ENCODE data around the gene SYT6.
"Not testable (repeated sequence)": the region's sequence is repeated elsewhere in the genome, so short reads cannot be mapped to it uniquely, and the experiment has no call there.

Gene SYT6

DNA sequence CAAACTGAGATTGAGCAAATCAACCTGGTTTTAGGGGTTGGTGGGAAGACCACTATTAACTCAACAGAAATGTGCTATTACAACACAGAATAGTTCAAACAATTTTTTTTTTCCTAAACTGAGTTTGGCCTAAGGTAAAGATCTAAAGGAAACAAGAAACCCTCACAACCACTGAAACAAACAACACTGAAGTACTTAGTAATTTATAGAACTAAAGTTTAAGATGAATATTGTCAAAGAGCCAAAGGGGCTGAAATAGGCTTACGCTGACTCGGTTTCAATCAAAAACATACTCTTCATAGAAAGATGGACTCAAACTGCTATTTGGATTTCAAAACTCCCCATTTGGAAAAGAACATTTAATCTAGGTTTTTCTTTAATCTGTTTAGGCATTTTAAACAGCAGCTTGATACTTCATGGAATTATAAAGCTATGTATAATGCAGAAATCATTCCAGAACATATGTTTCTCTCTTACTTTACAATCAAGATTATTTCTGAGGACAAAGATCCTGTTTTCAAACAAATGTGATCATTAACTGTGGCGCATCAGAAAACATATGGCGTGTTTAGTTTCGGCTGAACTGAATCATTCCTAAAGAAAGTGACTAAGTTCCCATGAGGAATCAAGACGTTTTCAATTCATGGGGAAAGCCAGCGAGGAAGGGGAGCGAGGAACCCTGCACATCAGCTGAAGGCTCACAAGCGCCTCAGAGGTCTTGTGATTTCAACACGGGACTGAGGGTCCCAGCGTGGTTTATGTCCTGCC lies 62.7 kb downstream of the SYT6 start:
- DNase-seq = no peak

DNA sequence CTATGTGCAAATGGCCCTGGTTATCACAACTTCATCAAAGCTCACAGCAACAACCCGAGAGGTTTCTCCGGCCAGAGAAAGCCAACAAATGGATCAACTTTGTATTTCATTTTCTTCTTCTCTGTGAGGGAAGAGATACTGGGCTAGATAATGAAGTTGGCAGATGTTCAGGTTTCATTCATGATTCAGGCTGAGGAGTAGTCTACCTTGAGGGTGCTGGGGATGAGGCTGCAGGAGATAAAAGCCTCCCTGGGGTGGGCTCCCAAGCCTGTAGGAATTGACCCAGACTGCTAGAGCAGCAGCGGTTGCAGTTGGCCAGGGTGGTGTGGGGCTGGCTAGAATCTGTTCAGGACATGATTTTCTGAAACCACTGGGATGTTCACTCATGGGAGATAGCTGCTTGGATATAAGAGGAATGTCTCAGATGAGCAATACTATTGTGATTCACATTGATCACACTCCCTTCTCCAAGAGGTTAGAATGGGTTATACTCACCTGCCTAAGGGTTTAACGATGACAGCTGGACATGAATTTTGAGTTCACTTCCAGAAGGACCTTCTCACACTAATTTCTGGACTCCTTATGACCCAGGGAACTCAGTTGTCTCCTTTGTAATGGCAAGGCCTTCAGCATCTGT lies 64.0 kb downstream of the SYT6 start:
- no peak for DNase-seq

DNA sequence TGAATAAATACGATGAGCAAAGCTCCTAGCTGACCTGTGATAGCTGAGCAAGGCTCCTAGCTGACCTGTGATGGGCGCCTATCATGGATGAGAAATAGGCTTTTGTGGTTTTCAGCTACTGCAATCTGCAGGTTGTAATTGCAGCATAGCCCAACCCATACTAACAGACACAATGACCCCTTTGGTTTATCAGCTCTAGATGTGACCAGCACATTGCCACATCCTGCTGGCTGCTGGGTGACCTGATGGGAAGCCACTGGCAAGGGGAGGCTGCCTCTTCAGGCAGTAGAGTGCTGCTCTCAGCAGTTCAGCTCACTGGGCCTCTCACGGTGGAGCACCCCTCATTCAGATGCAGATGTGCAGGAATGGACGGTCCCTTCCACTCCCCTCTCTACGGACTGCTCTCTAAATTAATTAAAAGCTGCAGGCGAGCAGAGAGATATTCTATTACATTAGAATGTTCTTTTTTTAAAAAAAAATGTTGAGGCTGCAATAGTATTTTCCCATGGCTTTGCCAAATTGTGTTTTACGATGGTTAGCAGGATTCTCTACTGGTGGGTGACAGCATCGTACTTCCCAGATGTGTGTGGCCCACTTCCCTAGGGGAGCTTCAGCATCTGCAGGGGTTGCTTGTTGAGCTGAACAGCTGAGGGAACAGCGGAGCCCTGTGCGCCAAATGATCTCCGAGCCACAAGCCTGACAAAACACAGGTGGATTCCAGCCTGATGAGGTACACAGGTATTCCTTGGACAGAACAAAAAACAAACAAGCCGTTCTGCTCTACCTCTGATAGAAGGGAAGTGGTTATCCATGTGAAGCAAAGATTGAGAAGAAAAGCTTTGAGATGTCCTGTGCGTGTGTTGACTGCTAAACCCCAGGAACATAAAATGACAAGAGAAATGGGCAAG lies 65.0 kb downstream of the SYT6 start:
- DNase-seq = no peak

DNA sequence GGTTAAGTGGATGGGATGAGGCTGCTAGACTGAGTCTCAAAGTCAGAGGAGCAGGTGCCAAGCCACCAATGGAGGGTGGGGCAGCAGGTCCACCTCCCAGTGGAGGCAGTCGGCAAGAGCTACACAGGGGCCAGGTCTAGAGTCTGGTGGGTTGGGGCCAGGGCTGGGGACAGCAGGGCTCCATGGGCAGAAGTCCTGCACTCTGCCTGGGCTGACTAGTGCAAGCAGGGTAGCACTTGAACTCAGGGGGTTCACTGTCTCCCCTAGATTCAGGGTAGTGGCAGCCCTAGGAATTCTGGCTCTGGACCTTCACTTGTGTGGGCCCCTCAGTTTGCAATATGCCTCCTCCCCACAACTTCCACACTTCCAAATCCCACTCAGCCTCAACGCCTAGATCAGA lies 66.2 kb downstream of the SYT6 start:
- DNase-seq = no peak

DNA sequence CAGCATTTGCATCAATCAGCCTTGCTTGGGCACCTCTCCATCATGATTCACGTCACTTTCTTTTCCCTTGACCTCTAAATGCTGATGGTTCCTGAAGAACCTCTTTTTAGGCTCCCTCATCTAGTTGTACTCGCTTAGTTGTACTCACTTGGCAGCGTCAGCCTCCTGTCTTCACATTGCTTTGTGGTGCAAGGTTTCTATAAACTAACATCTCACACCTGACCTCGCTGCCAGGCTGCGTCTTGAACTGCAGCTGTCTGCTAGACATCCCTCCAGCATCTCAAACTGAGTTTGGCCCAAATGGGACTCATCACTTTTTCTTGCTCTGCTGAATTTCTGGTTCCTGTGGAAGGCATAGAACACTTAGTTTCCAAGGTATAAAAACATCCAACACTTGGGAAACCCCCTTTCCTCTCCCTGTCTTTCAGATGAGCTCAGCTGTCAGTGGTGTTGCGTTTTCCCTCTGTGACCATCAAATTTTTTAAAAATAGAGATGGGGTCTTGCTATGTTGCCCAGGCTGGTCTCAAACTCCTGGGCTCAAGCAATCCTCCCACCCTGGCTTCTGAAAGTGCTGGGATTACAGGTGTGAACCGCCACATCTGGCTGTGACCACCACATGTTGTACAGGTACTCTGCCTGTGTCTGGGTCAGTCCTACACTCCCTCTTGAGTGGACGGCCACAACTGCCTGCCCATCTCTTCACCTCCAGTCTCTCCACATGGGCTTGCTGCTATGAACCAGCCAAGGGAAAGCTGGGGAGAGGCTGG lies 66.9 kb downstream of the SYT6 start:
- no peak for DNase-seq

DNA sequence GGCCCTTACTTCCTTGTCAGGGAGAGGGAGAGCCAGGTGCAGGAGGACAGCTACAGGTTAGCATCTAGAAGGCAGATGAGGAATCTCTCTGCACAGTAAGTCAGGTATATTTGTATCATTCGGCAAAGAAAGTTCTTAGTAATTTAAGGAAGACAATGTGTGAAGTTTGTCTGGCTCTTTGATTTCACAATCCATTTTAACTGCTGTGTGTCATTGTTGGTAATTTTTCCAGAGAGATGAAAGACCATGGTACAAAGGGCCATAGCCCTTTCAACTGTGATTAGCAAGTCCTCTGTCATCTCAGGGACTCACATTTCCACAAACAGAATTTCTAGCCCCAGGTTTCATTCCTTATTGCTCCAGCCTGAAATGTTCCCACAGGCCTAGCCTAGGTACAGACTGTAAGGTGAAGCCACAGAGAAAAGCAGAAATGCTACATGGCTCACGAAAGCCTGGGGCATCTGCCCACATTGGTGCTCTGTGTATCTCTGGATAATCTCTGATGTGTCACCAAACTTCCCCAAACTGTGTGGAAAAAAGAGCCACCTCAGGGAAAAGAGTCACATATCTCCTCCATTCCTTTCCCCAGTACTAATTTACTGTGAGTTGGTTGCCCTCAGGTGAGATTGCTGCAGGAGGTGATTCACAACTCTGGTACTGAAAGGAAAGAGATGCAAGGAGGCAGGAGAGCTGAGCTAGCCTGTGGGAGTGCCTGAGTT lies 70.6 kb downstream of the SYT6 start:
- DNase-seq = no peak

DNA sequence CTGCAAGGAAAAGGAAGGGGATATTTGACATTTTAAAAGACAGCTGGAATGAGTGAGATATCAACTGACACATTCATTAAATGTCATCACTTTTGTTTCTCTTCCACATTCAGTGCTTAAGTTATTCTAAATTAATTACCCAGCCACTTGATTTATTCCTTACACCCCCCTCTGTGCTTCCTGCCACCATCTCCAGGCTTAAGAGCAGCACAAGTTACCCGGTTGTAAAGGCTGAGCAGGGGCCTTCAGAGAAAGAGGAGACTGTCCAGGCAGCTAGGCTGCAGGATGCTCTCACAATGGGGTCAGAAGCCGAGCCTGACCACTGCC lies 71.4 kb downstream of the SYT6 start:
- DNase-seq = no peak

DNA sequence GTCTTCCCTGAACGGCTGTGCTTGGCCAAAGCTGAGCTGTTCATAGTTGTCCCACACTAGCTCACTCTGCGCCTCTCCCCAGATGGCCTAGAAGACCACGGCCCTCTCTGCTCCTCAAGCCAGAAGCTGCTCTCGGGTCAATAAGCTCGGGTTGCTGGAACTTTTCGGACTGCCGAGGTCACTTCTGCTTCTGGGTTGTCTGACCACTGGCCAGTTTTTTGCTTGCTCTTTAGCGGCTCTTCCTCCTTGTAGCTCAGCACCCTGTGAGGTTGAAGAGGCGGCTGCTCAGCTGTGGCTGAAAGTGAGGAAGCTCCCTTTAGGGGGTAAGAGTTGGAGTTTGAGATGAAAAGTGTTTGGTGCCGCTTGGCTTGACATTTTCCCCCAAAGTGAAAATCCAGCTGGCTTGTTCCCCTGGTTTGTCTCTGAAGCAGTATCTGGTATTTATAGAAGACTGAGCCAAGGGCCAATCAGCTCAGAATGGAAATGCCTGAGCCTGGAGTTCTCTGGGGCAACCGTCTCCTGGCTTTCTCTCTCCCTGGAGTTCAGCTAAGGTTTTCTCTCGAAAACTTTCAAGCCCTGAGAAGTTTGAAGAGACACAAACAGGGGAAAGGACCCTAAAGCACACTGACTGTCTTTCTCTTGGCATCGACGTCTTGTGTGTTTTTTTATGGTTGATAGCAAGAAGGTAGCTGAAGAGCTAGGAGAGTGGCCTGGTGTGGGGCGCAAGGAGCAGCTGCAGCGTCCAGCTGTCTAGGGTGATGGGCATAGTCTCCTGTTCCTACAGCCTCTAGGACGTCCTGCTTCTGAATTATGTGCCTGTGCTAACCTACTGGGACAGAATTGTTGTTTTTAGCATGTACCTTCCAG lies 72.0 kb downstream of the SYT6 start:
- DNase-seq = no peak

DNA sequence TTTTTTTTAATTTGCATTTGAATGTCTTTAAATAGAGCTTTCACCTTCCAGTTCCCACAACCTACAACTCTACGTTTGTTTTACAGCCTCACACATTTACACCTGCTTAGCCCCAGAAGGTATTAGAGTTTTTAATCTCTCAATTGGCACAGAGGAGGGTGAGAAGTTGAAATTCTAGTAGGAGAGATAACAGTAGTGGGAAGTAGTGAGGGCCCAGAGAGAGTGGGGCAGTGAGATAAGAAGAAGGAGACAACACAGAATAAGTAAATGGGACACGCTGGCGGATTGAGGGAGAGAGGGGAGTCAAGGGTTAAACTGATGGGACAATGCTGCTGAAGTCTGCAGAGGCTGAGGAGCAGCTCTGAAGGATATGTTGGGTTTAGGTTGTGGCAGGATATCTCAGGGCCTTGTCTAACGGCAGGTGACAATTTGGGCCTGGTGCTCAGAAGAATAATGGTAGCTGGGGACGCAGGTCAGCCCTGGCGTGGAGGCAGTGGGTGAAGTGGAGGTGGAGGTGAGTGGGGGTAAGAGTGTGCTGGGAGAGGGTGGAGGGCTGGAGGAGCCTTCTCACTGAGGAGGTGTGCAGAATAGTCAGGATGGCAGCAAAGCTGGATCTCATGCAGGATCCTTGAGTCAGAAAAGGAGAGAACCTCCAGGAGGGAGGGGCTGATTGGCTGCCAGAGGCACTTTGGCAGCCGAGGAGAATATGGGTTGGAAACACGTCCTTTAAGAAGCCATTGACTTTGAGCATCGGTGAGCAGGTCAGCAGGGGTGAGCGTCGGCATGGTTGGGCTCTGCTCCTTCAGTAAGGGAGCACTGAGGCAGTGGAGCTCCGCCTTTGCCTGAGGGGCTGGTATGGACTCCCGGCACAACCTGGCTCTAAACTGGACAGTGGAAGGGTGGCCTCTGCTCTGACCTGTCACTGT lies 72.9 kb downstream of the SYT6 start:
- DNase-seq = no peak

DNA sequence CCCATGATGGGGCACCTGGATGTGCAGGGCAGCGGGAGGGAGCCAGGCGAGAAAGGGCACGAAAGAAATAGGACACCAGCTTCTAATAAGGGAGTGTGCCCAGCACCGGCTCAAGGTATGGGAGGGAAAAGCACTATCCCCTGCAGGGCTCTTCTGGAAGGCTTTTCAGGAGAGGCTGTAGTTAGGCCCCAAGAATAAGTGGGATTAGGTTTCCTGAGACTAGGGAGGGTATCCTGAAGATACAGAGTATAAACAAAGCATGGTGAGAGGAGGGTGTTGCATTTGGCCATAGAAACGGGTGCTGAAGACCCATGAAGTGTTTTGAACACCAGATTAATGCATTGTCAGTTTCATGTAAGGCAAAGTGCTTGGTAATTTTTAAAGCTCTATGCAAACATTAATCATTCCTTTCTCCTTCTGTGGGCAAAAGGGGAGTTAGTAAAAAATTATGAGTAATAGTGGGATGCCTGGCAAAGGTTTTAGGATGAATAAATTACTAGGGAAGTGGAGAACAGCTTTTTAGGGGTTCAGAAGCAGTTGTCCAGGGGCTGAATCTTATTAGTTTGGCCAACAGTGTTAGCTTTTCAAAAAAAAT lies 74.0 kb downstream of the SYT6 start:
- no peak for DNase-seq

DNA sequence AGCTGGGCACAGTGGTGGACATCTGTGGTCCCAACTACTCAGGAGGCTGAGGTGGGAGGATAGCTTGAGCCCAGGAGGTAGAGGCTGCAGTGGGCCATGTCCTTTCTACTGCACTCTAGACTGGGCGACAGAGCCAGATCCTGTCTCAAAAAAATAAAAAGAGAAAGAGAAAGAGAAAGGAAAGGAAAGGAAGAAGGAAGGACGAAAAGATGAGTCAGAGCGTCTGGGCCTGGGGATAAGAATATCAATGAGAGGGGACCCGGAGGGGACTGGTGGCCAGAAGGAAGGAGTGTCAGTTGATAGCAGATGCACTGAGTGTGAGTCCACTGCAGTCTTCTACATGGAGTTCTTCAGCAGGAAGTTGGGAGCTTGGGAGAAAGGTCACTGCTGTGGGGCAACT lies 75.6 kb downstream of the SYT6 start:
- DNase-seq = no peak

DNA sequence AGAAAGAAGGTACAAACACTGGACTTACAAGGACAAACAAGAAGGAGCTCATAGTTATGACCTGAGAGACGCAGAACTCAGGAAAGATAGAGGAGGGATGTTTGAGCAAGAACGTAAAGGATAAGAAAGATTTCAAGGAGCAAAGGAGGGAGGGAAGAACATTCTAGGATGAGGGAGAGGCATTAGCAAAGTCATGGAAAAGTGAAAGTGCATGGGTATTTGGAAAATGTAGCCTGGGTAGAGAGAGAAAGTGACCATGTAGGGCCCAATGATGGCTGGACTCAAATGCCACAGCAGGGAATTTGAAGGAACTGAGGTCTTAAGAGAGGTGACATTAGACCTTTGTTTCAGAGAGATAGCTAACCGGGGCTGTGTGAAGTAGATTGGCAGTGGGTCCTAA lies 76.5 kb downstream of the SYT6 start:
- no peak for DNase-seq

DNA sequence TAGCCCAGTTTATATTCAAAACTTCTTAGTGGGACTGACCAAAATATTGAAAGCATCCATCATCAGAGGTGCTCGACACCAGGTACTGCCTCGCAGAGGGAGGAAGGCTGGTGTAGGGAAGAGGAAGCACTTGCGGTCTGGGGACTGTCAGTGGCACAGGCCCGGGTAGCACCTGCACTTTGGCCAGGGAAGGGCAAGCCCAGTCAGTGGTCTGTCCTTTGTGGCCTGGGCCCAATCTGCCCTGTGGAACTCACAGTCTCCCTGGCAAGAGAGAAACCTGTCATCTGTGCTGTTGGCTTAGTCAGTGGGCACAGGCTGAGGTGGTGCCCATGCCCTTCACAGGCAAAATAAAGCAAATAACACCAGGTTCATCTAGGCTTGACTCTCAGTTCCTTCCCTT lies 77.4 kb downstream of the SYT6 start:
- DNase-seq = no peak

DNA sequence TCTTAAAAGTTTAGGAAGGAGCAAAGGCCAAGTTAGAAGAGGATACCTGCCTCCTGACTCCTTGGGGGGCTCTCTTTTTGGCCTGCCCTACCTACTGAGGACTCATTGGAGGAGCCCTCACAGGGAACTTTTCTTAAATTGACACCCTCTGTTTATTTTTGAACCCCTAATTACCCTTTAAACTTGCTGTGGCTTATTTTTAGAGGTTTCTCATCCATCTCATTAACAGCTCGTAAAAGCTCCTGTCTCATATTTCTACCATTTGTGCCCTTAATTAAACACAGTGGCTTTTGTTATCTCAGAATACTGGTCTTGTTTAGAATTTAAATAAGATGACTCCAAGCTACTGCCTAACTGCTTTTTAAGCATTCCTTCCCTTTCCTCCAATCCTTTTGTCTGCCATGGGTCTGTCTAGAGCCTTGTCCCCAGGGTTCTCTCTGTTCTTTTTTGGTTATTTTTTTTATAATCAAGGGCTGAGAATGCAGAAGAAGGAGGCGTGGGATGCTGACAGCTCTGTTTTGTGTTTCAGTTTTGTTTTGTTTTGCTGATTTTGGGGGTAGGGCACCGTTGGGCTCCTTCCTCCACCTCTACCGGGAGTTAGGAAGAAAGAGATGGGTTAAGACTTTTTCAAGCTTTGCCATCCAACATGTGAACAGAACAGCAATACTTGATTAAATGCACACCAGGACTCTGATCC lies 78.0 kb downstream of the SYT6 start:
- DNase-seq = no peak

DNA sequence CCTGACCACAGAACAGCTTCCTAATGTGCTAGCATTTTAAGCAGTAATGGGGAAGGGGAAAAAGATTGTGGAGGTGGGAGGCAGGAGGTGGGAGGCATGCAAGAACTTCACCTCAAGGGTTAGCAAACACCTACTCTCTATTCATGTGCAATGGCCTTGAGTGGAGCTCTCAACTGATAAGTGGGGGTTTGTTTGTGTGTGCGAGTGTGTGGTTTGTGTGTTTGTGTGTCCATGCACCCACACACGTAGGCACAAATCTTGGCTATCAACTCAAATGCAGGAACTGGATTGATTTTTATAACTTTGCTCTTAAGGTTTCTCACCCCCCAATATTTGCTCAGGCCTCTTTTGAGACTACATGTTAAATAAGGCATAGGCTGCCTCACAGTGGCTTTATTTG lies 78.6 kb downstream of the SYT6 start:
- no peak for DNase-seq

DNA sequence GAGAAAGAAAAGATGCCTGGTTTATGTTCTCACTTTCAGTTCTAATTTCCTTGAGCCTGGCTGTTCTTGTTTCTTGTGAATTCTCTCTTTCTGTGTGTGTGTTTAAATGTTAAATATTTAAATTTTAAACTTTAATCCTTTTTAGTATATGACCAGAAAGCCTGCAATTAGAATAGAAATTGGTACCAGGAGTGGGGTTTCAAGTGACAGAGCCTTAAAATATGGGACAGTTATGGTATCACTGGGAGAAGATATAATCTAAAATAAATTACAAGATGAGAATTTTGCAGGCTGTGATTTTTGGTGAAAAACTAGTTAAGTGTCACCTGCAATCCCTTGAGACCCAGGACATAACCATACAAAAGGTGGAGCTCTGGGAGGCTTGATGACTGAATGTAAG lies 81.4 kb downstream of the SYT6 start:
- no peak for DNase-seq

DNA sequence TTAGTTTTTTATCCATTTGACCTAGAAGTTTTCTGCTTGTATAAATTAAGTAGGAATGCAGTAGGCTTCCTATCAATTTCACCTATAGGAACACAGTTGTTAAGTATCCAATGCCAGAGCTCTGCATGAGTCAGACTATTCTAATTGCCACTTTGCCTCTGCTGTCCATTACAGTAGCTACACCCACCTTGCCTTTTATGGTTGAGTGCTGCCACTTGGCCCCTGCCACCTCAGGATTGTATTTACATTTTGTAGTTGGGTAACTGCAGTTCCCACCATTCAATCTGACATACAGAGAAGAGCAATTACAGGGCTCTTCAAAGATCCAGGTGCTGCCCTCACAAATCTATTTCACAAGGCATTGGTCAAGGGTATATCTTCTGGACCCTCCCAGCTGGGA lies 83.9 kb downstream of the SYT6 start:
- DNase-seq = not testable (repeated sequence)

DNA sequence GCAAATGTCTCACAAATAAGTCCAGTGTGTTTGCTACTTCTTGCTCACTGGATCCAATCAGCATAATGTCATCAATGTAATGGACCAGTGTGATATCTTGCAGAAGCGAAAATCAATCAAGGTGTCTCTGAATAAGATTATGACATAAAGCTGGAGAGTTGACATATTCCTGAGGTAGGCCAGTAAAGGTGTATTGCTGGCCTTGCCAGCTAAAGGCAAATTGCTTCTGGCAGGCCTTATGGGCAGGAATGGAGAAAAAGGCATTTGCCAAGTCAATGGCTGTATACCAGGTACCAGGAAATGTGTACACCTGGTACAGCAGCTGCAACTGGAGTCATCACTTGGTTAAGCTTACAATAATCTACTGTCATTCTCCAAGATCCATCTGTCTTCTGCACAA lies 85.0 kb downstream of the SYT6 start:
- not testable (repeated sequence) for DNase-seq

DNA sequence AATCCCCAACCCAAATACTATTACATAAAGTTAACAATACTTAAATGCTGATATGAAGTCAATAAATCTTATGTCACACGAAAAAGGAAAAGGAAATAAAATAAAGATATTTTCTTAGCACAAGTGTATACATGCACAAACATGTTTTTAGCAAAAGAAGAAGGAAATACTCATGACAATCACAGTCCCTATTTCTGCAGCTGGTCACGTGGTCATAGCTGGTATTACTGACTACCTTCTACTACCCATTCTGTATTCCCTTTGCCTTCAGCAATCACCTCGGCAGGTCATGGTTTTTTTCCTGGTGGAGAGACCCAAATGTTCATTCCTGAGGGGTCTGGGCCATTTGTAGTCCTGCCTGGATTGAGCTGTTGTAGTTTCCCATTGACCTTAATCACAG lies 88.0 kb downstream of the SYT6 start:
- DNase-seq = not testable (repeated sequence)

Measured in stimulated activated CD4-positive, alpha-beta T cell treated with anti-CD3 and anti-CD28 coated beads, Interleukin-12 subunit alpha, Interleukin-12 subunit beta, amount 100 ng/mL, for 4 hours (primary cell).